Heart left ventricle (tissue), 16 donors: ENCODE measurements around the gene MAMDC4. TPM values are rescaled to one million over a fixed set of nuclear protein-coding genes. Genes with fewer than 3 reads are reported as not detected.
A peak's percentile ranks its signal among the peaks of the same experiment; 100 is the strongest.
"Not testable (repeated sequence)": the region's sequence is repeated elsewhere in the genome, so short reads cannot be mapped to it uniquely, and the experiment has no call there.

Source experiments
- ATAC-seq, 4 donors: fragments of 200-7000 bp; cut with Tn5 transposase; one replicate each; pipeline ENCODE4 v1.9.1; 2020 to 2022; ENCODE audit warnings: moderate library complexity in 4 of 4, mild to moderate bottlenecking in 3 of 4, moderate number of reproducible peaks in 1 of 4
- DNase-seq, 5 donors: peaks; one replicate each; pipeline ENCODE4 v3.0.0-alpha.2; 2020
- H3K27ac ChIP-seq, 12 donors: fragments of 200-600 bp; sonication (generic) in 4 of 12; one replicate each; pipeline versions ENCODE4 v1.5.0 to v1.8.0; 2016 to 2022; ENCODE audit warnings: mild to moderate bottlenecking in 2 of 12
- H3K27me3 ChIP-seq, 9 donors: fragments of 200-600 bp; sonication (generic) in 2 of 9; one replicate each; pipeline versions ENCODE4 v1.5.1 to v1.8.0; 2016 to 2022; ENCODE audit warnings: mild to moderate bottlenecking in 3 of 9
- H3K36me3 ChIP-seq, 9 donors: fragments of 200-600 bp; sonication (generic) in 2 of 9; one replicate each; pipeline versions ENCODE4 v1.5.0 to v1.8.0; 2018 to 2022; ENCODE audit warnings: mild to moderate bottlenecking in 2 of 9
- H3K4me1 ChIP-seq, 12 donors: fragments of 200-600 bp; sonication (generic) in 4 of 12; one replicate each; pipeline versions ENCODE4 v1.5.0 to v1.8.0; 2016 to 2022; ENCODE audit warnings: mild to moderate bottlenecking in 3 of 12
- H3K4me3 ChIP-seq, 12 donors: fragments of 200-600 bp; sonication (generic) in 4 of 12; one replicate each; pipeline versions ENCODE4 v1.5.0 to v1.8.0; 2017 to 2022; ENCODE audit warnings: mild to moderate bottlenecking in 9 of 12, moderate library complexity in 4 of 12
- H3K9me3 ChIP-seq, 12 donors: fragments of 200-600 bp; sonication (generic) in 4 of 12; one replicate each; pipeline versions ENCODE4 v1.5.0 to v1.8.0; 2016 to 2022; ENCODE audit warnings: mild to moderate bottlenecking in 1 of 12
- POLR2A ChIP-seq, 2 donors: fragments of 450-650 bp; IDR thresholded peaks; one replicate each; pipeline ENCODE4 v1.6.1; 2017; ENCODE audit warnings: antibody characterized with exemption in 2 of 2, mild to moderate bottlenecking in 2 of 2, moderate library complexity in 2 of 2
- WGBS, 4 donors: extraction: QIAGEN DNeasy Blood & Tissue Kit in 2 of 4; methylation state at CpG; one replicate each; pipeline versions ENCODE4 v1.1.5 to v1.1.7; 2013 to 2018; 5-methylcytosine and 5-hydroxymethylcytosine counted together
- intact Hi-C, 10 donors: fragments of 100-400 bp; cut with DNase I; formaldehyde crosslinking; loops; one replicate each; pipeline versions ENCODE4 v1.11.1 to v1.14.2; 2022
- polyA plus RNA-seq, 2 donors: library from polyadenylated mRNA; stranded (reverse); fragments of 200-250 nt; gene quantifications; one replicate each; pipeline ENCODE4 v1.2.3, GENCODE V29; 2013
- total RNA-seq, 9 donors: library from RNA; depleted of rRNA in 2 of 9; stranded (reverse); fragments of >200 nt in 2 of 9; fragmentation: NEBNext Ultra II Directional in 3 of 9; extraction: Animal tissue kit (Norgen Biotek cat#: 25700) in 3 of 9; gene quantifications; one replicate each; pipeline versions ENCODE4 v1.1.0 to v1.2.4, GENCODE V29; 2016 to 2023
- TF ChIP-seq, protein P1 (sequence below), 12 donors: fragments of 200-600 bp; sonication (generic) in 4 of 12; IDR thresholded peaks; one replicate each; pipeline versions ENCODE4 v1.5.0 to v1.8.0; 2018 to 2022; ENCODE audit warnings: antibody characterized with exemption in 12 of 12, mild to moderate bottlenecking in 5 of 12
- donor health status: ischemic (EF 13 %, LVEDD 7.1; RV severe dilation, severe dysfunction).
- donor health status: healthy with polysubstance abuse.
- donor health status: DM: no; HTN: yes; CAD: no.
- donor health status: DM: no; HTN: no; CAD: no.
- donor health status: ischemic (EF 25% LVEDD 6.9; RV normal size, moderate dysfunction).
- donor health status: ischemic (EF 25% LVEDD 5.7; RV mildly dilated, moderate dysfunction).
- donor health status: healthy.
- donor health status: DM: yes; HTN: yes; CAD: no.
- donor health status: ischemic (EF 35%, LVEDD 5.7; RV mildly dilated, moderate dysfunction).
- donor health status: nonischemic (EF 11% LVEDD 7.7; RV severe dilation, severe dysfunction).
- donor health status: DM: yes; HTN: yes; CAD: no.
- donor health status: PGD.
- donor health status: ischemic (EF 29% LVEDD 5.4; RV normal size, mild dysfunction).
- donor health status: nonischemic (EF 23%, LVEDD 6.1; RV moderate dilation, normal function).

The MAMDC4 gene
- total and polyA plus RNA-seq, 11 donors = 2.9 to 14.9 (median 6.1) TPM

DNA sequence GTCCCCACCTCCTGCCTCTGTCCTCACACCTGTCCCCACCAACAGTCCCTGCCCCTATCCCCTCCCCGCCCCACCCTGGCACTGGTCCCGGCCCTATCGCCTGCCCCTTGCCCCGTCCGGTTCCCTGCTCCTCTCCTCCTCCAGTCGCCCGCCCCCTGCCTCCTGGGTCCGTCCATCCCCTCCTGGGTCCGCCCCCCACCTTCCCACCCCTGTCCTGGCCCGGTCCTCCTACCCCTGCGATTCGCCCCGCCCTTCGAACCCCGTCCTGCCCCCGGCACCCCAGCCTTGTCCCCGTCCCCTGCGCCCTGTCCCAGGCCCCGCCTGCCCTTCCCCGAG lies 13.6 kb downstream of the MAMDC4 start:
- no peaks in the 10 kb centered on the region for H3K27me3 ChIP-seq
- TF ChIP-seq POLR2A (IDR thresholded peaks at IDR 0.05) = no peak
- TF ChIP-seq, protein P1, sequence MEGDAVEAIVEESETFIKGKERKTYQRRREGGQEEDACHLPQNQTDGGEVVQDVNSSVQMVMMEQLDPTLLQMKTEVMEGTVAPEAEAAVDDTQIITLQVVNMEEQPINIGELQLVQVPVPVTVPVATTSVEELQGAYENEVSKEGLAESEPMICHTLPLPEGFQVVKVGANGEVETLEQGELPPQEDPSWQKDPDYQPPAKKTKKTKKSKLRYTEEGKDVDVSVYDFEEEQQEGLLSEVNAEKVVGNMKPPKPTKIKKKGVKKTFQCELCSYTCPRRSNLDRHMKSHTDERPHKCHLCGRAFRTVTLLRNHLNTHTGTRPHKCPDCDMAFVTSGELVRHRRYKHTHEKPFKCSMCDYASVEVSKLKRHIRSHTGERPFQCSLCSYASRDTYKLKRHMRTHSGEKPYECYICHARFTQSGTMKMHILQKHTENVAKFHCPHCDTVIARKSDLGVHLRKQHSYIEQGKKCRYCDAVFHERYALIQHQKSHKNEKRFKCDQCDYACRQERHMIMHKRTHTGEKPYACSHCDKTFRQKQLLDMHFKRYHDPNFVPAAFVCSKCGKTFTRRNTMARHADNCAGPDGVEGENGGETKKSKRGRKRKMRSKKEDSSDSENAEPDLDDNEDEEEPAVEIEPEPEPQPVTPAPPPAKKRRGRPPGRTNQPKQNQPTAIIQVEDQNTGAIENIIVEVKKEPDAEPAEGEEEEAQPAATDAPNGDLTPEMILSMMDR (IDR thresholded peaks at IDR 0.05) = no peak
- no peaks in the 10 kb centered on the region for H3K9me3 ChIP-seq
- H3K27ac ChIP-seq = peak overlapping the region in 11 of 12 donors; percentile 76 to 96 (median 90)
- 0 to 3% (median 2%) methylated on average over 11 to 20 of the region's 20 CpGs for WGBS, 4 donors
- H3K36me3 ChIP-seq = peaks cover 0 to 41% (median 32%) of the 10 kb centered on the region in 9 donors
- peaks cover 0 to 27% (median 19%) of the 10 kb centered on the region in 12 donors for H3K4me1 ChIP-seq
- peak overlapping the region; percentile 41 to 97 (median 82) for H3K4me3 ChIP-seq
- ATAC-seq = peak in 2 of 4 donors; percentile 36 to 43
- DNase-seq = peak in 3 of 5 donors; percentile 25 to 49 (median 43)
- intact Hi-C loops = loop anchor here in 5 of 10 donors (1.0 to 10.0 kb wide), 5 partner anchors 17 to 79 kb away; partner anchors contain the start of genes FBXW5 (in 4 of the 5) and PHPT1 (in 1 of the 5)

DNA sequence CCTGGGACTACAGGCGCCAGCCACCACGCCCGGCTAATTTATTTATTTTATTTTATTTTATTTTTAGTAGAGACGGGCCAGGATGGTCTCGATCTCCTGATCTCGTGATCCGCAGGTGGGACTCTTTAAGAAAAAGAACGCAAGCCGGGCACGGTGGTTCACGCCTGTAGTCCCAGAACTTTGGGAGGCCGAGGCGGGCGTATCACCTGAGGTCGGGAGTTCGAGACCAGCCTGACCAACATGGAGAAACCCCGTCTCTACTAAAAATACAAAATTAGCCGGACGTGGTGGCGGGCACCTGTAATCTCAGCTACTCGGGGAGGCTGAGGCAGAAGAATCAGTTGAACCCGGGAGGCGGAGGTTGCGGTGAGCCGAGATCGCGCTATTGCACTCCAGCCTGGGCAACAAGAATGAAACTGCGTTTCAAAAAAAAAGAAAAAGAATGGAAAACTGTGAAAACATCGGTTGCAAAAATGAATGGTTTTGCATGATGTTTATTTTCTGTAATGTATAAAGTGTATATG lies 14.8 kb downstream of the MAMDC4 start:
- intact Hi-C loops = loop anchor here in 5 of 10 donors (1.0 to 10.0 kb wide), 5 partner anchors 18 to 77 kb away; partner anchors contain the start of genes FBXW5 (in 4 of the 5) and PHPT1 (in 1 of the 5)
- H3K27me3 ChIP-seq, H3K9me3 ChIP-seq, ATAC-seq: not testable (repeated sequence)
- WGBS, 4 donors = 81 to 84% (median 82%) methylated on average over 29 of the region's 29 CpGs
- peak in 1 of 5 donors; percentile 9 for DNase-seq
- H3K36me3 ChIP-seq = peaks cover 0 to 29% (median 20%) of the 10 kb centered on the region in 9 donors
- H3K4me1 ChIP-seq = peaks cover 0 to 27% (median 19%) of the 10 kb centered on the region in 12 donors
- peak overlapping the region; percentile 40 to 96 (median 86) for H3K27ac ChIP-seq
- peak overlapping the region; percentile 50 to 97 (median 82) for H3K4me3 ChIP-seq

DNA sequence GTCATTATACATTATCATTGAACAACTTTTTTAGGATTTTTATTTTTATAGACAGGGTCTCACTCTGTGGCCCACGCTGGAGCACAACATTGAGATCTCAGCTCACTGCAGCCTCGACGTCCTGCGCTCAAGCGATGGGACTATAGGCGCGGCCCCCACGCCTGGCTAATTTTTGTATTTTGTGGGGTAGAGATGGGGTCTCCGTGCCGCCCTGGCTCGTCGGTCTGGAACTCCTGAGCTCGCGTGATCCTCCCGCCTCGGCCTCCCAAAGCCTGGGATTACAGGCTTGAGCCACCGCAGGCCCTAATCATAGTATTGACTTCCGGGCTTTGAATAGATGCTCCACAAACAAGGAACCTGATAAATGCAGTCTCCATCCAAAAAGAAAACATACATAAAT lies 15.3 kb downstream of the MAMDC4 start:
- Histone ChIP-seq H3K9me3 (peaks cover 0 to 1% (median 0%) of the 10 kb centered on the region in 12 donors), H3K4me3 (peak overlapping the region in 3 of 12 donors; percentile 78 to 88 (median 82)), H3K36me3 (peaks cover 0 to 24% (median 15%) of the 10 kb centered on the region in 9 donors), H3K27me3 (no peaks in the 10 kb centered on the region), H3K4me1 (peaks cover 0 to 27% (median 19%) of the 10 kb centered on the region in 12 donors), H3K27ac (no peak overlapping the region)
- TF ChIP-seq, protein P1 (IDR thresholded peaks at IDR 0.05) = no peak
- TF ChIP-seq POLR2A (IDR thresholded peaks at IDR 0.05) = no peak
- intact Hi-C loops = loop anchor here in 5 of 10 donors (2.0 to 10.0 kb wide), 4 partner anchors 19 to 75 kb away; partner anchors contain the start of genes FBXW5 (in 3 of the 5) and PHPT1 (in 1 of the 5)
- DNase-seq = no peak
- 96 to 98% (median 98%) methylated on average over 18 of the region's 18 CpGs for WGBS, 4 donors
- no peak for ATAC-seq

DNA sequence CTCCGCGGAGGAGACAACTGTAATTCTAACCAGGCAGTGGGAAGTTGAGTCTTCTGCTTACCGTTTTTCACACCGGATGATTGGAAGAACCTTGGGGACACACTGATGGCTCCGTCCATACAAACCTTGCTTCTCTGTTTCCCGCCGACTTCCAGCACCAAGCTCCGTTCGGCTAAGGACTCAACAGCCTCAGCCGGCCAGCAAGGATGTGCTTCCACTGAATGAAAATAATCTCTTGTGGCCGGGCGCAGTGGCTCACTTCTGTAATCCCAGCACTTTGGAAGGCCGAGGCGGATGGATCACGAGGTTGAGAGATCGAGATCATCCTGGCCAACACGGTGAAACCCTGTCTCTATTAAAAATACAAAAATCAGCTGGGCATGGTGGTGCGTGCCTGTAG lies 15.8 kb downstream of the MAMDC4 start:
- intact Hi-C loops = loop anchor here in 5 of 10 donors (2.0 to 10.0 kb wide), 4 partner anchors 19 to 74 kb away; partner anchors contain the start of genes FBXW5 (in 3 of the 5) and PHPT1 (in 1 of the 5)
- peaks cover 0 to 6% (median 0%) of the 10 kb centered on the region in 12 donors for H3K9me3 ChIP-seq
- no peak overlapping the region for H3K27ac ChIP-seq
- H3K4me3 ChIP-seq = peak overlapping the region in 1 of 12 donors; percentile 78
- TF ChIP-seq, protein P1 (IDR thresholded peaks at IDR 0.05) = no peak
- no peak for TF ChIP-seq POLR2A (IDR thresholded peaks at IDR 0.05)
- 97 to 98% (median 98%) methylated on average over 18 of the region's 18 CpGs for WGBS, 4 donors
- no peak for DNase-seq
- peaks cover 0 to 19% (median 10%) of the 10 kb centered on the region in 9 donors for H3K36me3 ChIP-seq
- peaks cover 0 to 27% (median 19%) of the 10 kb centered on the region in 12 donors for H3K4me1 ChIP-seq
- H3K27me3 ChIP-seq = no peaks in the 10 kb centered on the region
- ATAC-seq = no peak
